RKO (cell line): Measurements from ENCODE around the gene TFPI.
"Not testable (repeated sequence)": the region's sequence is repeated elsewhere in the genome, so short reads cannot be mapped to it uniquely, and the experiment has no call there.

ENCODE experiments used
- DNase-seq: peaks from one replicate; pipeline ENCODE4 v3.0.0-alpha.2; 2016; ENCODE audit warnings: low spot score

TFPI gene

DNA sequence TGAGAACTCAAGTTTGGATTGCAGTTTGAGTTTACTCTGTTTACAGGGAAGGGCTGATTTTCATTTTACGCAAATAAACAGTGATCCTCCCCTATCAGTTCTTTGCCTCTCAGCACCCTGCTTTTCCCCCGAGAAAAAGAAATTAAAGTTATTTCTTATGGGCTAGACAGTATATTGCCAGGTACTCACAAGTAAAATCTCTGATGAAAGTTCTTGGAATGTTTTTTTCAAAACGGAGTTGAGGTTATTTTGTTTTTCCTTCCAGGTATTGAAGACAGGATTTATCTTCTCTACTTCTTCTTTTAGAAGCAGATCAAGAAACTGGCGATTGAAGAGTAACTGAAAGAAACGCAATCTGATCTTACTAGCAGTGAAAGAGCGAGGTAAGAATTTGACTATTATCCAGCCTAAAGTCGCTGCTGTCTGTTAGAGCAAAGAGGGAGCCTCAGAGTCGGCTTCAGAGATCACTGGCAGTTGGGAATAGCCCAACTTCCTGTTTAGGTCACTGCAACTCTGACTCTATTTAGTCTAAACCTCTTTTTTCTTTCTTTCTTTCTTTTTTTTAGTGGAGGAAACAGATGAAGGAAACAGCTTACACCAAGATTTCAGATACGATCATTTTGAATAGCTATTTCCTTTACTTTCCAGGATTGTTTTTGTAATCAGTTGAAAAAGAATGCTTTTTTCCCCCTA, at the start of gene TFPI:
TSS of gene TFPI (minus strand) at position 425 of the 693 bp plus-strand sequence. CDS start 50,667 bp downstream, outside the sequence.
- peak; percentile 85 for DNase-seq

DNA sequence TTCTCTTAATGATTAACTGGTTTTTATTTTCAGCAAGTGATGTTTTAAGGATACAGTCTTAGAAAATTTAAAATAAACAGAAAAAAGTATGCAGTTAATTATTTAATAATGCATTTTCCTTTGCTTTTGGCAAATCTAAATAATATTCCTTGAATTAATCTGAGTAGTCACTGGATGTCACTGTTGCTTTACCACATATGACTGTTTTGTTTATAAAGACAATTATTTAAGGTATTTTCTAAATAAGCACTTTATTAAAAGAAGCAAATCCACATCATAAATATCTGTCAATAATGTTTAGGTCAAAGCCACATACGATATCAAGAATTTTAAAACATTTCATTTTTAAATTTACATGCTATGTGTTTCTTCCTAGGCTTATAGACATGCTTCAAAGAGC, 40.6 kb upstream of the TFPI start:
- DNase-seq = no peak

DNA sequence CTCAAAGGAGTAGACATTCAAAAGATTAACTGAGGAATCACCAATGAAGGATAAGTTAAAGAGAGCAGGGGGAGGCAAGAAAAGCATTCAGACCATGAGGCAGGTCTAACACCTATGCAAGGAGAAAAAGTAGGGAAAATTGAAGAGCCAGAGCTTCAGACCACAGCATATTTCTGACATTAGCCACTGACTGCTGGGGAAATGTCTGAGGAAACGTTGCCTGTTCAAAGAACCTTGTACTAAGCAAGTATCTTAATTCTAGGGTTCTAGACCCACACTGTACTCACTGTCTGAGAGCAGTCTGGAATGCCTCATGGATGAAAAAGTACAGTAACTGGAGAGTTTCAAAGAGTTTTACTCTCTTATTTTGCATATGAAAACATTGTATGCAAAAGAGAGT, 39.5 kb upstream of the TFPI start:
- no peak for DNase-seq

DNA sequence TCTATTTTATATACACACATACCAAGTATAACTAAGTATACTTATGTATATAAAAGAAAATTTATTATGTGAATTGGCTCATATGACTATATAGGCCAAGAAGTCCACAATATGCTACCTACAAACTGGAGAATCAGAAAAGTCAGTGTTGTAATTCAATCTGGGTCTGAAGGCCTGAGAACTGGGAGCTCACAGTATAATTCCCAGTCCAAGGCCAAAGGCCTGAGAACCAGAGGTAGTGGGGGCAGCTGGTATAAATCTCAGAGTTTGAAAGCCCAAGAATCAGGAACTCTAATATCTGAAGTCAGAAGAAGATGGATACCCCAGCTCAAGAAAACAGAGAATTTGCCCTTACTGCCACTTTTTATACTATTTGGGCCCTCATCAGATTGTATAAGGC, 38.9 kb upstream of the TFPI start:
- DNase-seq = no peak

DNA sequence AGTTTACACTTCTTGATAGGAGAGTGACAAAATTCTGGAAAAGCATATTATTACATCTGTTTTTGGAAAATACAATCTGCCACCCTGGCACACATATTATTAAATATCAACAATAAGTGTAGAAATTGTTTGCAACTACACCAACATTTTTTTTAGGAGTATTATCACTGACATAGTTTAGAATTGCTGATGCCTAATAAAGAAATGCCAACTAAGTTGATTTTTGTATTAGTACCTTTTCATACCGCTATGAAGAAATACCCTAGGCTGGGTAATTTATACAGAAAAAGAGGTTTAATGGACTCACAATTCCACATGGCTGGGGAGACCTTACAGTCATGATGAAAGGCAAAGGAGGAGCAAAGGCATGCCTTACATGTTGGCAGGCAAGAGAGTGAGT, 35.9 kb upstream of the TFPI start:
- DNase-seq = no peak

DNA sequence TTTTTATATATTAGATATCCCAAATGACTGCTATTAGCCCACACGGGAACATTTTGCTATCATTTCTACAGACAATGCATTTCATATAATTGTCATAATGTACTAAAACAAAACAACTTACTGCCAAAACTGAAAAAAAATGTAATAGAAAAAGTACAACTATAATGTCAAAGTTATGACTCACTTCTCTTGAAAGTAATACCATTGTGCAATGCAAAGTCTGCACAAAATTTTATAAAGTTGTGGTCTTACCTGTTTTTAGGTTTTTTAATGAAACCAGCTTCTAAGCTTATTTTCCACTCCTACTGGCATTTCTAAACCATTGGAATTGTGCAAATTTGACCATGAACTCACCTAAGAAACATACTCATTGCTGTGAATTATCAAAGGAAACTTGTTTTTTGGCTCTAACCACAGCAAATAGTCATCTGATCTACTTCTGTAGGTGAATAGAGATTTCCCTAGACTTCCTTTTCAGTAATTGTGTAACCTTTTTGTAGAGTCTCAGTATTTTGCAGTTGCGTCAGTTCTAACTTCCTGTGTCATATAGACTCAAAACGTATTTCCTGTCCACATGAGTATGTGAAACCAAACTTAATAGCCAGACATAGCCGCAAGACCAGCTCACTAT, 31.9 kb upstream of the TFPI start:
- DNase-seq = no peak

DNA sequence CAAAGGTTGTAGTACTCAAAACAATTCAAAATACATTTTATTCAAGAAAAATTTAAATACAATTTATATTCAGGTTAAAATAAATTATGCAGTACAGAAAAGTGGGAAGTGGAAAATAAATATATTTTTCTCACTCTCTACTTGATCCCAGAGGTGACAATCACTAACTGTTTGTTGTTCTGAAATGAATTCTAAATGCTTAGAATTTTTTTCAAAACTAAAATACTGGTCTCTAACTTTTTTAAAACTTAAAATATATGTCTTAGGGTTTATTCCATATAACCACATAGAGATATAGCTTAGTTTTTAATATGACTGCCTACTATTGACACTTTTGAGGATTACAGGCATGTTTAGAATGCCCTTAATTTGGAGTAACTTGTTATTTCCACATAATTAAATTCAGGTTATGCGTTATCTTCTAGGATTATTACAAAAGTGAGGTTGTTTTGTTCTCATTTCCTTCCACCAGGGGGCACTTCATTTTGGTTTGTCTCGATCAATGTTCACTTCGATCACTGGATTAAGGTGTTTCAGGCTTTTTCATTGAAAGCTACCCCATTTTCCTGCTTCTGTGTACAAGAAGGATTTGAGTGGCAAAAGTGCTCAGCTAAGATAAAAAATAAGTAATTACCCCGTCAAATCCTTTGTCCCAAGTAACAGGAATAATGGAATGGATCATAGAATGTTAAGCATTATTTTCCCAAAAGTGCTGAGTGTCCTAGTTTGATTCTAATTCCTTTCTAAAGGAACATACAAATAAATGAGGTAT, 27.1 kb upstream of the TFPI start:
- peak; percentile 74 for DNase-seq

DNA sequence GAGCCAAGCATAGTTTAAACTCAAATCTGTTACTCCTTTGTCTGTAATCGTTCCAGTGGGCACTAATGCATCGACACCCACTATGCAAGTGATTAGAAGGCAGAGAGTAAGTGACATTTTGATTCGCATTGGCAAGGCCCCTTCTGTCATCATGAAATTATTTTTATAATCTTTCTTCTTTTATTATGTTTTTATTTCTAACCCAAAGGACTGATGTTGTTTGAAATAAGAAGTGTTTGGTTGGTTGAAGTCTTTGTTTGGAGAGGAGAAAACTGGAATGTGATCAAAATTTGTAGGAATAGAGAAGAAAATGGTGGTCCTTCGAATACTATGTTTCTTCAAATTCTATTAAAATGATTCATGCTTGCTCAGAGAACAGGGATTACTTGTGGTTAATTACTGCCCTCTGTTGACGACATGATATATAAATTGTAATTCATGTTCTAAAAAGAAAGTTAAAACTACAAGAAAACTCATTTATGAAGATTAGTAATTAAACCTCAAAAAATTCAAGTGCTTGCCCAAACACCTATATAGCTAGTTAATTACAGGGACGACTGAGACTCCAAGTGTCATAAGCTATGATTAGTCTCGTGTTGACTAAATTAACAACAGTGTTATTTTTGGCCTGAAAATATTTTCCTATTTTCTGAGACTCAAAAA, 26.4 kb upstream of the TFPI start:
- DNase-seq = peak; percentile 91

DNA sequence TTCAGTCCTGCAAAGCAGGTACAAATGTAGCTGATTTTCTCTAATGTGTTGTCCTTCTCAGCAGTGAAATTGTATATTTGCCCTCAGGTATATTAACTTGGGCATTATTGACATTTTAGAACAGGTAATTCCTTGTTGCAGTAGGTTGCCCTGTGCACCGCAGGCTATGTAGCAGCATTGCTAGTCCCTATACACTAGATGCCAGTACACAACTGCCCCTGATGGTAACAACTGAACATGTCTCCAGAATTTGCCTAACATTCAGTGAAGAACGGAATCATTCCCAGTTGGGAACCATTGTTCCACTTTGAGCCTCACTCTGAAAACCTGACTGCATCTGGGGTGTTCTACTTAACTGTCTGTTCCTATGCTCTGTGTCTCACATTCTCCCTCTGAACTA, 23.1 kb upstream of the TFPI start:
- peak; percentile 51 for DNase-seq

DNA sequence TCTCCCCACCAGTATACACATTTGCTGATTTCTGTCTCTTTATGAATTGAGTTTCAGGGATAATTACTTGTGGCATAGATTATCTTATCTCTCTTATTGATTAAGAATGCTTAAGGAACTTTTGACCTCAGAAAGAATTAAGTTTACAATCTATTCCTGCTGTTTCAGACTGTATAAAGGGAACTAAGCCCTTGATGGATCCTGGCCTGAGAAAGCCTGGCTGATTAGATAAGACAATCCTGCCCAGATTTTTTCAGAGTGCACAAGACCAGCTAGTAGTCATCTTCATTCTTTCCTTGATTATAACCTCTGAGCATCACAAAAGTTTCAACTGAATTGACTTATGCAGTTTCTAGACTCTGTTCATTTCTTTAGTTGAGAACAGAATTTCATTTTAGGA, 22.7 kb upstream of the TFPI start:
- no peak for DNase-seq

DNA sequence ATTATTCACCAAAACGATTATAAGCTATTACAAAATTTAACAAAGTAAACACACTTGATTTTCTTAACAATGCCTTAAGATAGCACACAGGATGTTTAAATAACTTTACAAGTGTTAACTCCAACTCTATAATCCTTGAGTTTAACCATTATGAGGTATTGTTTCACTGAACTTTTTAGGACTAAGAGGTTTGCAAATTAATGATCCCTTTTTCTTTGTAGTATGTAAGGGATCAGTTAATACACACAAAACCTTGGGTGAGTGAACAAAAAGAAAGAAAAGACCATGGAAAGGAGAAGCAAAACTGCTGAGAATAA, 21.5 kb upstream of the TFPI start:
- DNase-seq = no peak

DNA sequence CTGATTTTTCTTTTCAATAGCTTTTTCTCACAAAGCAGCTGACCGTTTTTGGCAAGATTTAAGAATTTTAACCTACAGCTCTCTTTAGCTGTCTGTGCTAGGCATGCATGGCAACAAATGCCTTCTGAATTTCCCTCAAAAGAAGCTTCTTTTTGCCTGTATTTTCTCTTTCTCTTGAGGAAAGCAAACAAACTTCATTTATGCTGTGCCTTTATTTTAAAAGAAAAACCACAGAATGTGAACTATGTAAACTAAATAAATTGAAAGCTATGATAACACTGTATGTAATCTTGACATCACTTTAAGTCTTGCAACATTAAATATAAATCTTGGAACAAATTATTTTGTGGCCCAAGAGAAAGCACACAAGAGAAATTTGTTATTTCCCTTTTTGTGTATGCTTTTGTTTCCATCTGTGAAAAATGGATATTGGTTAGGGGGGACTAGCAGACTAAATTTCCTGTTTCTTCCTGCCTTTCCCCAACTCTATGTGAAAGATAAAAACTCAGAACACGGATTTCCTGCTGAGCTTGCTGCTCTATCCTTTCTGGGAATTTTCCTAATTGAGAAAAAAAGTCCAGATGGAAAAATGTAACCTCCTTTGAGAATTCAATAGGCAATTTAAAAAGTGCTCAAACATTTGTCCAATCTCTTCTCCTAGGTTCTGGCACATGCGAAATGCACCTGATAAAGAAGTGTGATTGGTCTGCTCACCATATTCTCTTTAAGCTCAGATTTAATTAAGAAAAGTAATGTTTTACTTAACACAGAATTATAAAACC, 20.9 kb upstream of the TFPI start:
- DNase-seq = no peak

DNA sequence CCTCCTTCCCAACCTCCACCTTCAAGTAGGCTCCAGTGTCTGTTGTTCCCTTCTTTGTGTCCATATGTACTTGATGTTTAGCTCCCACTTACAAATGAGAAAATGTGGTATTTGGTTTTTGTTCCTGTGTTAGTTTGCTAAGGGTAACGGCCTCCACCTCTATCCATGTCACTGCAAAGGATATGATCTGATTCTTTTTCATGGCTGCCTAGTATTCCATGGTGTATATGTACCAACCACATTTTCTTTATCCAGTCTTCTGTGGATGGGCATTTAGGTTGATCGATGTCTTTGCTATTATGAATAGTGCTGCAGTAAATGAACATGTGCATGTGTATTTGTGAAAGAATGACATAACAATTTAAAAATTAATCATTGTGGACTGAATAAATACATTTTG, 19.5 kb upstream of the TFPI start:
- no peak for DNase-seq

DNA sequence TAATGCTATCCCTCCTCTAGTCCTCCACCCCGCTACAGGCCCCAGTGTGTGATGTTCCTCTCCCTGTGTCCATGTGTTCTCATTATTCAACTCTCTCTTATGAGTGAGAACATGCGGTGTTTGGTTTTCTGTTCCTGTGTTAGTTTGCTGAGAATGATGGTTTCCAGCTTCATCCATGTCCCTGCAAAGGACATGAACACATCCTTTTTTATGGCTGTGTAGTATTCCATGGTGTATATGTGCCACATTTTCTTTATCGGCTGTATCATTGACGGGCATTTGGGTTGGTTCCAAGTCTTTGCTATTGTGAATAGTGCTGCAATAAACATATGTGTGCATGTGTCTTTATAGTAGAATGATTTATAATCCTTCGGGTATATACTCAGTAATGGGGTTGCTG, 17.8 kb upstream of the TFPI start:
- not testable (repeated sequence) for DNase-seq

DNA sequence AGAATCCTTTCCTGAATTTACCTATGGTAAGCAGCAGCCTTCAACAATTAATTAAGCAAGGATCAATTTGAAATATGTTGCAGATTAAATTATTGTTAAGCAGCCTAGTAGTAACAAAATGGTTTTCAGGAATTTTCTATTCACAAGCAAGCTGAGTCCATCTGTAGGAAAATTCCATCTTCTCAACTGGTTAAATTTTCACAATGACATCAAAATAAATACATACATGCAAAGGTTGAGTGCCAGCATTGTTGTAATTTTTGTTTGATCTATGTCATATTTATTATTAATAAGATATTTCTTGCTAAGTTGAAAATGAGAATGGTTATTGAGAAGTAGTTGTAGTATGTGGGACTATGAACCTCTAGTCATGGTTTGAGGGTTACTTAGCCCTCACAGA, 15.3 kb upstream of the TFPI start:
- no peak for DNase-seq

DNA sequence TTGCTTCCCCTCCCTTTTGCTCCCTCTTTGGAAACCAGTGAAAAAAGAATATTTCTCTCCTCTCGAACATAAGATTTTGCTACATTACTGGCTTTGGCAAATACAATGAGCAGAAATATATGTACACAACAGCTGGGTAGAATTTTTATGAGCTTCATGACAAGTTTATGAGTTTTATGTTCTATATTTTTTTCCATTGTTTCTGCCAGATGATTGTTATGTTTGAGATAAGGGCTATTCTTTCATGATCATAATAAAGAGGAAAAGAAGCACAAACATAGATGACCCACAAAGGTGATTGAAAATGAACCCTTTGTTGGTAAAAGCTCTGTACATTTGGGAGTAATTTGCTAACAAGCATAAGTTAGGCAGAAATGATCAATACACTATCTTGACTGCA, 14.8 kb upstream of the TFPI start:
- no peak for DNase-seq

DNA sequence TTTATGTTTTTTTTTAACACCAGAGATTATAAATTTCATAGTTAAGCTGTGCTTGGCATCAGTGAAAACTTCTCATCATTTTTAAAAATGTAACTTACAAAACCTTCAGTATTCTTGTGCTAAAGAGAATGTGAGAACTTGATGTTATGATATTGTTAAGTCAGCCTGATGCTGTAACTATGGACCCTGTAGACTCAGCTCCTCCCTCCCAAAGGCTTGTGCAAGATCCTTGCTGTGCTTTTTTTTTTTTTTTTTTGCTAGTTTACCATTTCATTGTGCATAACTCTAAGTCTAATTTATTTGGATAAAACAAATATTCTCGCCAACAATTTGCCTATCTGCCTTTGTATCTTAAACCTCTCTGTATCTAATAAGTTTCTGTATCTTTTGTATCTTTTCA, 12.9 kb upstream of the TFPI start:
- no peak for DNase-seq

DNA sequence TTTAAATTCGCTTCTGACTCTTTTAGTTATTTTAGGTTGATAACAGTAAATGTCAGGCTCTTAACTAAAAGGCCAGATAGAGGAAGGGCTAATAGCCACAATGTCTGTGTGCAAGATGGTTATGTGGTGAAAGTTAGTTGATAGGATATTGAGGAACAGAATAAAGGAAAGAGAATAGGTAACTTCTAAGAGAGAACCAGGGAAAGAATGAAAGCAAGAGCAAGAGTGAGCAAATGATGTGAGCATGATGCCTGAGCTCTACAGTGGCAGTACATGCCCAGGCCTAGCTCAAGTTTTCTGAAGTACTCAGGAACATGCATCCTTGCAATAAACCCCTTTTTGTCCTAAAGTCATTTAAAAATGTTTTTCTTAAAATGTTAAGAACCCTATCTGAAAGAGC, 12.5 kb upstream of the TFPI start:
- DNase-seq = no peak

DNA sequence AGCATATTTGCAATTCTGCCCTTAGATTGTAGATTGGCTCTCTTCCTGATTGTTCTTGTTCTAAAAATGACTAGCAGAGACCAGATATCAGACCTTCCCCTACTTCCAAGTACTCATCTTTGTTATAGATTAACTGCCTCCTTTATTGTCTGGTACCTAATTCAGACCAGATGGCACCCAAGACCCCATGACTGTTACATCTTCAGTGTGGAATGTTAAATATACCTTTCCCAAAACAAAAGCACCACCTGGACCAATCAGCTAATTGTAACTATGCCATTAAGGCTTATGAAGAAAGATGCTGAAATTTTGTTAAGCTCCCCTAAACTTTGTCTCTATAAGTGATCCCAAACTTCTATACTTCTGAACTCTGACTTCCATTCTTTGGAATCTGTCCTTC, 12.0 kb upstream of the TFPI start:
- DNase-seq = no peak

DNA sequence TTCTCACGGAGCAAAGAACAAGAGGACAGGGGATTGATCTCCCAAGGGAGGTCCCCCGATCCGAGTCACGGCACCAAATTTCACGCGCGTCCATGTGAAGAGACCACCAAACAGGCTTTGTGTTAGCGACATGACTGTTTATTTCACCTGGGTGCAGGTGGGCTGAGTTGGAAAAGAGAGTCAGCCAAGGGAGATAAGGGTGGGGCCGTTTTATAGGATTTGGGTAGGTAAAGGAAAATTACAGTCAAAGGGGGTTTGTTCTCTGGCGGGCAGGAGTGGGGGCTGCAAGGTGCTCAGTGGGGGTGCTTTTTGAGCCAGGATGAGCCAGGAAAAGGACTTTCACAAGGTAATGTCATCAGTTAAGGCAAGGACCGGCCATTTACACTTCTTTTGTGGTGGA, 11.4 kb upstream of the TFPI start:
- DNase-seq = not testable (repeated sequence)

DNA sequence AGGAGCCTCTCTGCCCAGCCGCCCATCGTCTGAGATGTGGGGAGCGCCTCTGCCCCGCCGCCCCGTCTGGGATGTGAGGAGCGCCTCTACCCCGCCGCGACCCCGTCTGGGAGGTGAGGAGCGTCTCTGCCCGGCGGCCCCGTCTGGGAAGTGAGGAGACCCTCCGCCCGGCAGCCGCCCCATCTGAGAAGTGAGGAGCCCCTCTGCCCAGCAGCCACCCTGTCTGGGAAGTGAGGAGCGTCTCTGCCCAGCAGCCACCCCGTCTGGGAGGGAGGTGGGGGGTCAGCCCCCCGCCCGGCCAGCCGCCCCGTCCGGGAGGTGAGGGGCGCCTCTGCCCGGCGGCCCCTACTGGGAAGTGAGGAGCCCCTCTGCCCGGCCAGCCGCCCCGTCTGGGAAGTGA, 2.3 kb upstream of the TFPI start:
- not testable (repeated sequence) for DNase-seq

DNA sequence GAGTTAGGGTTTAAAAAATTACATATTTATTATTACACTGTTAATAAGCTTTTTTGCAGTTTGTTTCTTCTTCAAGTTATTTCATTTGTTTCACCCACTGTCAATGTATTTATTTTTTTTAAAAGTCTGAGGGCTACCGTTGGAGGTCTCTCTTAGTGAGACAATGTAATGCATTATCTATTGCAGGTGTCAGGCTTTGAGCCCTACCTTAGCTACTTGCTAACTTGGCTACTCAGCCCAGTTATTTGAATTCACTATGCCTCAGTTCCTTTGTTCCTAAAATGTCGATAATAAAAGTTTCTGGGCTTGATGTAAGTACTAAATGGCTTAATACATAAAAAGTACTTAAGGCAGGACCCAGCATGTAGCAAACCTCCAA, 458 bp upstream of the TFPI start:
- DNase-seq = no peak
